GM18909 (cell line): ENCODE results near the gene GRIK1.
"Not testable (repeated sequence)": the region's sequence is repeated elsewhere in the genome, so short reads cannot be mapped to it uniquely, and the experiment has no call there.

Experiments
- ATAC-seq: cut with Tn5 transposase; IDR thresholded peaks from one replicate; pipeline ENCODE4 v1.9.1; 2021; ENCODE audit warnings: mild to moderate bottlenecking; ENCODE audit not compliant: unreplicated experiment, poor library complexity

The GRIK1 gene

GRCh38 chr21:29627905-29628304 lies 311.9 kb downstream of the GRIK1 start:
- ATAC-seq = no peak

- no peak for ATAC-seq
Observed at GRCh38 chr21:29626801-29627470, 312.9 kb downstream of the GRIK1 start.

GRCh38 chr21:29625990-29626389 lies 313.8 kb downstream of the GRIK1 start:
- ATAC-seq = no peak

GRCh38 chr21:29624776-29625175 lies 315.0 kb downstream of the GRIK1 start:
- ATAC-seq = no peak

- ATAC-seq = no peak
Observed at GRCh38 chr21:29621525-29621924, 318.3 kb downstream of the GRIK1 start.

- no peak for ATAC-seq
Observed at GRCh38 chr21:29616209-29616751, 323.5 kb downstream of the GRIK1 start.

- ATAC-seq = no peak
Observed at GRCh38 chr21:29613877-29614276, 325.9 kb downstream of the GRIK1 start.

- no peak for ATAC-seq
Observed at GRCh38 chr21:29613021-29613420, 326.8 kb downstream of the GRIK1 start.

- ATAC-seq = no peak
Observed at GRCh38 chr21:29610779-29611360, 328.9 kb downstream of the GRIK1 start.

- no peak for ATAC-seq
Observed at GRCh38 chr21:29606613-29607012, 333.2 kb downstream of the GRIK1 start.

GRCh38 chr21:29605219-29605618 lies 334.6 kb downstream of the GRIK1 start:
- not testable (repeated sequence) for ATAC-seq

- no peak for ATAC-seq
Observed at GRCh38 chr21:29604076-29604475, 335.7 kb downstream of the GRIK1 start.

- no peak for ATAC-seq
Observed at GRCh38 chr21:29601047-29601446, 338.7 kb downstream of the GRIK1 start.

- no peak for ATAC-seq
Observed at GRCh38 chr21:29586696-29587095, 353.1 kb downstream of the GRIK1 start.

- ATAC-seq = no peak
Observed at GRCh38 chr21:29585462-29585861, 354.3 kb downstream of the GRIK1 start.

GRCh38 chr21:29583424-29583924 lies 356.3 kb downstream of the GRIK1 start:
- no peak for ATAC-seq

GRCh38 chr21:29582855-29583254 lies 356.9 kb downstream of the GRIK1 start:
- ATAC-seq = no peak

GRCh38 chr21:29581393-29581792 lies 358.4 kb downstream of the GRIK1 start:
- no peak for ATAC-seq

GRCh38 chr21:29580732-29581285 lies 359.0 kb downstream of the GRIK1 start:
- ATAC-seq = no peak

GRCh38 chr21:29578306-29578705 lies 361.5 kb downstream of the GRIK1 start:
- no peak for ATAC-seq

GRCh38 chr21:29571949-29572348 lies 367.8 kb downstream of the GRIK1 start:
- no peak for ATAC-seq
